GM12865 (cell line): ENCODE results near the gene EGFR.

Experiments used
- DNase-seq: peaks from one replicate; pipeline ENCODE4 v3.0.0; 2010; ENCODE audit warnings: low read depth
- H3K4me3 ChIP-seq: 2 replicates; pipeline ENCODE4 v1.5.1; 2011; ENCODE audit warnings: mild to moderate bottlenecking, low read depth, low read length, control low read depth
- CTCF ChIP-seq: IDR thresholded peaks from 2 replicates; pipeline ENCODE4 v1.5.1; 2011; ENCODE audit warnings: low read length, control low read depth, low read depth, inconsistent platforms; ENCODE audit not compliant: insufficient read depth; ENCODE audit errors: missing control alignments

EGFR gene

GRCh38 chr7:55094092-55094690 is 75.4 kb downstream of the EGFR start:
- no peak for DNase-seq
- no peak overlapping the region for H3K4me3 ChIP-seq
- no peak for TF ChIP-seq CTCF

GRCh38 chr7:55095672-55096071 is 76.9 kb downstream of the EGFR start:
- TF ChIP-seq CTCF, result no peak
- no peak for DNase-seq
- H3K4me3 ChIP-seq, result no peak overlapping the region

GRCh38 chr7:55096323-55096722 is 77.5 kb downstream of the EGFR start:
- H3K4me3 ChIP-seq, result no peak overlapping the region
- TF ChIP-seq CTCF, result no peak
- no peak for DNase-seq

GRCh38 chr7:55097100-55097499 is 78.3 kb downstream of the EGFR start:
- H3K4me3 ChIP-seq, result no peak overlapping the region
- DNase-seq, result no peak
- TF ChIP-seq CTCF, result no peak

- DNase-seq, result no peak
- no peak for TF ChIP-seq CTCF
- no peak overlapping the region for H3K4me3 ChIP-seq
Measured at GRCh38 chr7:55099066-55099820, 80.4 kb downstream of the EGFR start.

- DNase-seq, result no peak
- no peak overlapping the region for H3K4me3 ChIP-seq
Measured at GRCh38 chr7:55099821-55100543, 81.2 kb downstream of the EGFR start.

More at GRCh38 chr7:55099821-55100543, 81.2 kb downstream of the EGFR start:
- TF ChIP-seq CTCF, result no peak
